ENCODE data around the gene MAGEL2.
A peak's percentile ranks its signal among the peaks of the same experiment; 100 is the strongest.

GRCh38 chr15:23648920-23649515 is 1.4 kb upstream of the MAGEL2 start:
- TF ChIP-seq MXI1 (IDR thresholded peaks at IDR 0.05; ENCODE audit: borderline replicate concordance, low read depth, low read length) (no peak), POLR2A (IDR thresholded peaks at IDR 0.05; ENCODE audit: low read depth, low read length) (no peak), CTCF (conservative IDR thresholded peaks at IDR 0.05; ENCODE audit: low read depth, low read length) (peak; percentile 42), RAD21 (IDR thresholded peaks at IDR 0.05; ENCODE audit: low read length) (peak; percentile 21; the same call in 1 of the 2 replicates), RFX5 (IDR thresholded peaks at IDR 0.05; ENCODE audit: low read depth, low read length) (no peak), MAZ (IDR thresholded peaks at IDR 0.05; ENCODE audit: borderline replicate concordance, low read depth, low read length) (no peak), USF2 (IDR thresholded peaks at IDR 0.05; ENCODE audit: low read depth, low read length) (no peak), BHLHE40 (IDR thresholded peaks at IDR 0.05; ENCODE audit: low read depth, low read length) (no peak), FOS (IDR thresholded peaks at IDR 0.05; ENCODE audit: low read depth, low read length) (no peak), CEBPB (IDR thresholded peaks at IDR 0.05; ENCODE audit: low read depth, low read length) (no peak), ELK1 (IDR thresholded peaks at IDR 0.05; ENCODE audit: borderline replicate concordance, low read depth, low read length) (no peak), RCOR1 (IDR thresholded peaks at IDR 0.05; ENCODE audit: insufficient replicate concordance, low read length) (no peak), SMC3 (IDR thresholded peaks at IDR 0.05; ENCODE audit: low read depth, low read length) (peak; percentile 26; the same call in 1 of the 2 replicates), CHD1 (IDR thresholded peaks at IDR 0.05; ENCODE audit: low read depth, low read length) (no peak)
